K562 (cell line): ENCODE data around the gene SP100. TPM values are rescaled to one million over a fixed set of nuclear protein-coding genes. Genes with fewer than 3 reads are reported as not detected.

ENCODE experiments used
- ATAC-seq: fragments of 200-7000 bp; cut with Tn5 transposase; 3 replicates; pipeline ENCODE4 v1.9.1; 2020; ENCODE audit warnings: moderate library complexity
- BruUV-seq: library from RNA; stranded (reverse); fragments of 400-500 nt; replicated peaks from 2 replicates; lab custom pipeline; 2021; lab: Mats Ljungman, UMichigan
- CTCF ChIA-PET: fragments of 300-600 bp; formaldehyde crosslinking; extraction: SDS; loops from one replicate; lab custom pipeline; 2021; ENCODE audit warnings: low intra/inter-chr PET ratio; lab: Yijun Ruan, JAX
- POLR2A ChIA-PET: fragments of 300-600, 350-650 bp; sonication (Branson Sonifier 250); formaldehyde crosslinking; extraction: SDS; loops from one replicate; lab custom pipeline; 2021; ENCODE audit warnings: antibody characterized with exemption, inconsistent platforms; lab: Yijun Ruan, JAX
- DNase-seq, 4 experiments: peaks; one replicate each; pipeline versions ENCODE4 v3.0.0 to v3.0.0-alpha.2; 2011 to 2018; ENCODE audit warnings: low spot score in 3 of 4, mixed read lengths in 3 of 4; ENCODE audit errors: extremely low read depth in 1 of 4
- FAIRE-seq: peaks from 2 replicates; lab custom pipeline; 2011; peaks lifted over from hg19 to GRCh38; lab: Jason Lieb, UNC
- H2AFZ ChIP-seq: 2 replicates; pipeline ENCODE4 v1.6.0; 2011; ENCODE audit warnings: low read depth, low read length, control low read depth, inconsistent platforms
- H3K27ac ChIP-seq: fragments of 200-600 bp; 3 replicates; pipeline ENCODE4 v1.8.0; 2011; ENCODE audit warnings: low read depth, mild to moderate bottlenecking, control low read depth, inconsistent platforms, low read length, moderate library complexity, mixed read lengths; ENCODE audit errors: extremely low read depth
- H3K27me3 ChIP-seq, 2 experiments: fragments of 300-600 bp in 1 of 2; 2 replicates in 1 of 2; 3 replicates in 1 of 2; pipeline versions ENCODE4 v1.6.0 to v1.8.0; 2011; ENCODE audit warnings: inconsistent platforms in 2 of 2, low read length in 2 of 2, mild to moderate bottlenecking in 1 of 2, mixed read lengths in 1 of 2, moderate library complexity in 1 of 2; ENCODE audit not compliant: control insufficient read depth in 2 of 2, insufficient read depth in 2 of 2
- H3K36me3 ChIP-seq: fragments of 300-600 bp; 3 replicates; pipeline ENCODE4 v1.8.0; 2011; ENCODE audit warnings: mild to moderate bottlenecking, low read length, inconsistent platforms; ENCODE audit not compliant: control insufficient read depth, insufficient read depth
- H3K4me1 ChIP-seq, 2 experiments: fragments of 200-600 bp in 1 of 2; replicated peaks in 1 of 2; 2 replicates in 1 of 2; 3 replicates in 1 of 2; pipeline versions ENCODE4 v1.5.1 to v1.8.0; 2011; ENCODE audit warnings: inconsistent platforms in 2 of 2, low read length in 2 of 2, mild to moderate bottlenecking in 1 of 2, mixed read lengths in 1 of 2, moderate library complexity in 1 of 2; ENCODE audit not compliant: control insufficient read depth in 2 of 2, insufficient read depth in 2 of 2
- H3K4me2 ChIP-seq: 2 replicates; pipeline ENCODE4 v1.6.1; 2011; ENCODE audit warnings: low read length, control low read depth, inconsistent platforms, mixed read lengths; ENCODE audit not compliant: insufficient read depth
- H3K4me3 ChIP-seq: fragments of 200-600 bp; sonication (generic), shearing (Covaris generic); 2 replicates; pipeline ENCODE4 v1.5.1; 2016; ENCODE audit warnings: control low read depth, inconsistent platforms
- H3K79me2 ChIP-seq: fragments of 200-600 bp; 3 replicates; pipeline ENCODE4 v1.8.0; 2011; ENCODE audit warnings: low read length, inconsistent platforms; ENCODE audit not compliant: control insufficient read depth, insufficient read depth
- H3K9ac ChIP-seq, 2 experiments: 2 replicates each; pipeline versions ENCODE4 v1.6.0 to v1.6.1; 2011; ENCODE audit warnings: low read depth in 2 of 2, low read length in 2 of 2, control low read depth in 1 of 2, inconsistent platforms in 1 of 2, mild to moderate bottlenecking in 1 of 2, mixed read lengths in 1 of 2; ENCODE audit not compliant: insufficient read depth in 1 of 2
- H3K9me1 ChIP-seq: one replicate; pipeline ENCODE4 v1.6.0; 2011; ENCODE audit warnings: inconsistent platforms, mild to moderate bottlenecking, low read length, moderate library complexity; ENCODE audit not compliant: control insufficient read depth, insufficient read depth
- H3K9me3 ChIP-seq: replicated peaks from 2 replicates; pipeline ENCODE4 v1.5.1; 2011; ENCODE audit warnings: low read depth, low read length, inconsistent platforms; ENCODE audit not compliant: control insufficient read depth, insufficient read depth
- H4K20me1 ChIP-seq: replicated peaks from 2 replicates; pipeline ENCODE4 v1.6.1; 2011; ENCODE audit warnings: low read length, inconsistent platforms, mixed read lengths; ENCODE audit not compliant: control insufficient read depth, insufficient read depth
- CC2D1A ChIP-seq: fragments of 450-650 bp; IDR thresholded peaks from 2 replicates; pipeline ENCODE4 v1.6.1; 2017; ENCODE audit warnings: mild to moderate bottlenecking
- CHD7 ChIP-seq: fragments of 200-600 bp; sonication (generic); IDR thresholded peaks from one replicate; pipeline ENCODE4 v1.6.1; 2012; ENCODE audit warnings: mild to moderate bottlenecking, low read depth, low read length, inconsistent platforms
- FOXJ3 ChIP-seq: sonication (generic); formaldehyde crosslinking; IDR thresholded peaks from 2 replicates; pipeline ENCODE4 v1.4.0; 2020; ENCODE audit warnings: mild to moderate bottlenecking, missing genetic modification reagents
- HNRNPK ChIP-seq: fragments of 200-400 bp; formaldehyde crosslinking; IDR thresholded peaks from one replicate; pipeline ENCODE4 v1.6.1; 2018; ENCODE audit warnings: mild to moderate bottlenecking, low read depth, low read length; ENCODE audit not compliant: poor library complexity, severe bottlenecking
- NCOA2 ChIP-seq, 2 experiments: fragments of 450-650 bp; IDR thresholded peaks; 2 replicates each; pipeline ENCODE4 v1.6.1; 2018; ENCODE audit warnings: mild to moderate bottlenecking in 2 of 2, moderate library complexity in 1 of 2; ENCODE audit not compliant: partially characterized antibody in 2 of 2
- RAD21 ChIP-seq, 2 experiments: fragments of 250-450 bp in 1 of 2; fragments of 450-650 bp in 1 of 2; sonication (Bioruptor Pico) in 1 of 2; formaldehyde crosslinking in 1 of 2; IDR thresholded peaks in 1 of 2; conservative IDR thresholded peaks in 1 of 2; 2 replicates each; pipeline versions ENCODE4 v1.4.0 to v1.8.0; 2020 to 2022; ENCODE audit warnings: mild to moderate bottlenecking in 2 of 2, moderate library complexity in 1 of 2
- TEAD4 ChIP-seq, 2 experiments: sonication (generic) in 1 of 2; formaldehyde crosslinking in 1 of 2; IDR thresholded peaks; 2 replicates each; pipeline versions ENCODE4 v1.6.1 to v1.8.0; 2012 to 2022; ENCODE audit warnings: borderline replicate concordance in 1 of 2, inconsistent platforms in 1 of 2, low read length in 1 of 2, mild to moderate bottlenecking in 1 of 2, missing genetic modification reagents in 1 of 2
- THAP12 ChIP-seq: fragments of 250-450 bp; sonication (Bioruptor Pico); IDR thresholded peaks from 2 replicates; pipeline ENCODE4 v1.9.0; 2021; ENCODE audit warnings: mild to moderate bottlenecking, inconsistent platforms
- WGBS: fragments of 100-300 bp; shearing (Covaris generic); methylation state at CpG from one replicate; pipeline ENCODE4 v1.1.6; 2016; ENCODE audit warnings: low coverage, mixed read lengths; ENCODE audit not compliant: insufficient coverage; ENCODE audit errors: missing lambda C conversion rate; 5-methylcytosine and 5-hydroxymethylcytosine counted together
- in situ Hi-C: fragments of 300-500 bp; cut with MboI; formaldehyde crosslinking; loops from 4 replicates; pipeline ENCODE4 v1.15.0; 2018; ENCODE audit warnings: inconsistent platforms, mixed read lengths
- intact Hi-C: fragments of 100-400 bp; cut with micrococcal nuclease; formaldehyde crosslinking; loops from 2 replicates; pipeline ENCODE4 v1.14.2; 2022
- polyA plus RNA-seq, 8 experiments: library from polyadenylated mRNA; depleted of rRNA in 4 of 8; stranded (reverse) in 5 of 8; unstranded in 3 of 8; fragments of >200 nt; fragmentation: Nextera tagmentation in 2 of 8; fragmentation: Illumina TruSeq in 1 of 8; extraction: Ambion mirVana in 2 of 8; extraction: Trizol in 1 of 8; gene quantifications; 2 replicates each; pipeline versions ENCODE4 v1.2.1 to v1.2.3, GENCODE V29; 2011 to 2014; ENCODE audit warnings: inconsistent platforms in 1 of 8, missing spikeins in 1 of 8
- total RNA-seq, 7 experiments: library from RNA; depleted of rRNA in 6 of 7; stranded (reverse); fragments of >200 nt in 6 of 7; fragmentation: Illumina TruSeq in 2 of 7; extraction: Trizol in 2 of 7; gene quantifications; 2 replicates each; pipeline versions ENCODE4 v1.2.1 to v1.2.3, GENCODE V29; 2011 to 2021; ENCODE audit warnings: low replicate concordance in 1 of 7

The SP100 gene
- total and polyA plus RNA-seq, 9 of the 15 experiments (the other 6 are each of a cell fraction or from before 2014, with no cell fraction given) = 19.2 to 39.2 (median 34.6) TPM

- in situ Hi-C loops (no loop called here), intact Hi-C loops (no loop called here)
- CTCF ChIA-PET = no interaction called here
- Histone ChIP-seq H3K9me3 (no peaks in the 10 kb centered on the region), H3K4me1 (no peaks in the 10 kb centered on the region), H3K9ac (no peak overlapping the region), H3K27ac (no peak overlapping the region), H3K9me1 (no peaks in the 10 kb centered on the region), H4K20me1 (no peaks in the 10 kb centered on the region), H3K4me2 (no peak overlapping the region), H3K79me2 (no peaks in the 10 kb centered on the region), H3K27me3 (no peaks in the 10 kb centered on the region), H3K36me3 (no peaks in the 10 kb centered on the region), H3K4me3 (no peak overlapping the region), H2AFZ (no peak overlapping the region)
- POLR2A ChIA-PET = no interaction called here
- ATAC-seq = no peak
- 36% methylated on average over 1 of the region's 1 CpG for WGBS
- no TSS peak for BruUV-seq
- no peak for FAIRE-seq
- DNase-seq = no peak
- TF ChIP-seq FOXJ3 (CRISPR knock-in tag) (no peak), TEAD4 (IDR thresholded peaks at IDR 0.05; ENCODE audit: low read length) (no peak), TEAD4 (CRISPR knock-in tag; IDR thresholded peaks at IDR 0.05; ENCODE audit: borderline replicate concordance) (no peak), HNRNPK (no peak), CHD7 (no peak), RAD21 (CRISPR knock-in tag; conservative IDR thresholded peaks at IDR 0.05 in 1 of 2, IDR thresholded peaks at IDR 0.05 in 1 of 2) (no peak), THAP12 (no peak), NCOA2 (IDR thresholded peaks at IDR 0.05; ENCODE audit: partially characterized antibody in 2 of 2) (no peak), CC2D1A (no peak)
Observed at GRCh38 chr2:230494980-230495379, 79.0 kb downstream of the SP100 start.
